Stimulated activated CD4-positive, alpha-beta T cell treated with anti-CD3 and anti-CD28 coated beads, Interleukin-15, amount 100 ng/mL, for 1 hour (primary cell): ENCODE data around the gene SNTG2.

Experiments
- DNase-seq, 2 donors: peaks; one replicate each; pipeline ENCODE4 v3.0.0-alpha.2; 2020; ENCODE audit warnings: low read depth in 1 of 2, low spot score in 1 of 2

SNTG2 gene

GRCh38 chr2:1137913-1138391 lies 187.3 kb downstream of the SNTG2 start:
- no peak for DNase-seq

- DNase-seq: peak in 1 of 2 donors; percentile 42
These were observed 189.8 kb downstream of the SNTG2 start for GRCh38 chr2:1140389-1141003.

- DNase-seq: no peak
These were observed 190.4 kb downstream of the SNTG2 start for GRCh38 chr2:1141079-1141478.

- DNase-seq: no peak
These were observed 192.5 kb downstream of the SNTG2 start for GRCh38 chr2:1143129-1143528.

- no peak for DNase-seq
These were observed 197.4 kb downstream of the SNTG2 start for GRCh38 chr2:1147873-1148612.

- no peak for DNase-seq
These were observed 200.3 kb downstream of the SNTG2 start for GRCh38 chr2:1150724-1151511.

- DNase-seq: no peak
These were observed 201.7 kb downstream of the SNTG2 start for GRCh38 chr2:1152375-1152774.

- no peak for DNase-seq
These were observed 203.3 kb downstream of the SNTG2 start for GRCh38 chr2:1153920-1154319.

- DNase-seq: no peak
These were observed 204.3 kb downstream of the SNTG2 start for GRCh38 chr2:1154710-1155594.

- DNase-seq: no peak
These were observed 205.4 kb downstream of the SNTG2 start for GRCh38 chr2:1156059-1156458.

- DNase-seq: no peak
These were observed 205.9 kb downstream of the SNTG2 start for GRCh38 chr2:1156531-1156930.

- DNase-seq: no peak
These were observed 206.5 kb downstream of the SNTG2 start for GRCh38 chr2:1157107-1157506.

- no peak for DNase-seq
These were observed 208.4 kb downstream of the SNTG2 start for GRCh38 chr2:1159013-1159412.

GRCh38 chr2:1162246-1162645 lies 211.6 kb downstream of the SNTG2 start:
- no peak for DNase-seq

GRCh38 chr2:1162768-1163584 lies 212.3 kb downstream of the SNTG2 start:
- peak in 1 of 2 donors; percentile 24 for DNase-seq

GRCh38 chr2:1166976-1167375 lies 216.3 kb downstream of the SNTG2 start:
- DNase-seq: no peak

GRCh38 chr2:1168846-1169245 lies 218.2 kb downstream of the SNTG2 start:
- DNase-seq: no peak

- no peak for DNase-seq
These were observed 218.8 kb downstream of the SNTG2 start for GRCh38 chr2:1169291-1169949.

GRCh38 chr2:1170241-1170640 lies 219.6 kb downstream of the SNTG2 start:
- no peak for DNase-seq

GRCh38 chr2:1170711-1171110 lies 220.1 kb downstream of the SNTG2 start:
- no peak for DNase-seq
